HG03442 (cell line): Measurements from ENCODE around the gene CKLF.
A peak's percentile ranks its signal among the peaks of the same experiment; 100 is the strongest.
"Not testable (repeated sequence)": the region's sequence is repeated elsewhere in the genome, so short reads cannot be mapped to it uniquely, and the experiment has no call there.

Experiments
- ATAC-seq: cut with Tn5 transposase; IDR thresholded peaks from one replicate; pipeline ENCODE4 v1.9.1; 2021; ENCODE audit warnings: mild to moderate bottlenecking, moderate library complexity; ENCODE audit not compliant: unreplicated experiment

Gene CKLF

GRCh38 chr16:66566051-66566901 is 13.9 kb downstream of the CKLF start, which contains the start of gene CMTM1:
Gene CMTM1, plus strand, starts transcription at chr16:66566439. Its CDS starts 75 bp downstream, at chr16:66566514.
- no peak for ATAC-seq

- ATAC-seq, result not testable (repeated sequence)
Observed at GRCh38 chr16:66567270-66567669, 14.9 kb downstream of the CKLF start.

- no peak for ATAC-seq
Observed at GRCh38 chr16:66568355-66568754, 16.0 kb downstream of the CKLF start.

GRCh38 chr16:66569131-66569530 is 16.8 kb downstream of the CKLF start:
- ATAC-seq, result no peak

- no peak for ATAC-seq
Observed at GRCh38 chr16:66569827-66570405, 17.5 kb downstream of the CKLF start.

GRCh38 chr16:66572356-66572755 is 20.0 kb downstream of the CKLF start:
- ATAC-seq, result no peak

- no peak for ATAC-seq
Observed at GRCh38 chr16:66574081-66574480, 21.7 kb downstream of the CKLF start.

- ATAC-seq, result no peak
Observed at GRCh38 chr16:66574531-66574930, 22.2 kb downstream of the CKLF start.

GRCh38 chr16:66575060-66575459 is 22.7 kb downstream of the CKLF start:
- ATAC-seq, result no peak

- ATAC-seq, result no peak
Observed at GRCh38 chr16:66576296-66576695, 23.9 kb downstream of the CKLF start.

GRCh38 chr16:66578651-66579531 is 26.5 kb downstream of the CKLF start, which contains the start of gene CMTM2:
Gene CMTM2, plus strand, starts transcription at chr16:66579463. Its CDS starts 145 bp downstream, at chr16:66579608.
- ATAC-seq, result no peak

- ATAC-seq, result no peak
Observed at GRCh38 chr16:66580605-66581209, 28.3 kb downstream of the CKLF start.

- ATAC-seq, result no peak
Observed at GRCh38 chr16:66581246-66581952, 29.0 kb downstream of the CKLF start.

- no peak for ATAC-seq
Observed at GRCh38 chr16:66585481-66586239, 33.3 kb downstream of the CKLF start.

- no peak for ATAC-seq
Observed at GRCh38 chr16:66587881-66588600, 35.7 kb downstream of the CKLF start.

- peak; percentile 71 for ATAC-seq
Observed at GRCh38 chr16:66588981-66589713, 36.8 kb downstream of the CKLF start.

GRCh38 chr16:66590322-66590721 is 37.9 kb downstream of the CKLF start:
- ATAC-seq, result peak; percentile 56

GRCh38 chr16:66591018-66591417 is 38.6 kb downstream of the CKLF start:
- no peak for ATAC-seq
